Inflammatory macrophage (primary cell): ENCODE measurements around the gene BRD3.
A peak's percentile ranks its signal among the peaks of the same experiment; 100 is the strongest.
"Not testable (repeated sequence)": the region's sequence is repeated elsewhere in the genome, so short reads cannot be mapped to it uniquely, and the experiment has no call there.

Experiments used
- DNase-seq, 2 donors: peaks; one replicate each; pipeline ENCODE4 v3.0.0-alpha.2; 2020 to 2022
- total RNA-seq, 18 experiments: gene quantifications; one replicate each; lab custom pipeline; 2026; ENCODE audit warnings: mixed read lengths in 6 of 18, inconsistent platforms in 2 of 18; lab: John Stamatoyannopoulos, UW

BRD3 gene
- 2.5 to 22.2 (median 9.1) reads per million in 18 experiments for total RNA-seq

GRCh38 chr9:134067904-134068743 lies at the start of gene BRD3:
TSS of gene BRD3 (minus strand) at chr9:134068026. CDS start at chr9:134053477, 14,549 bp downstream.
- DNase-seq: peak; percentile 84 to 95

DNA sequence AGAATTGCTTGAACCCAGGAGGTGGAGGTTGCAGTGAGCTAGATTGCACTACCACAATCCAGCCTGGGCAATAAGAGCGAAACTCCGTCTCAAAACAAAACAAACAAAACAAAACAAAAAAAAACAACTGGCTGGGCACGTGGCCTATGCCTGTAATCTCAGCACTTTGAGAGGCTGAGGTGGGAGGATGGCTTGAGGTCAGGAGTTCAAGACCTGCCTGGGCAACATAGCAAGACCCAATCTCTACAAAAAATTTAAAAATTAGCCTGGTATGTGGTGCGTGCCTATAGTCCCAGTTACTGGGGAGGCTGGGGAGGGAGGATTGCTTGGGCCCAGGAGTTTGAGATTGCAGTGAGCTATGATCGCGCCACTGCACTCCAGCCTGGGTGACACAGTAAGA lies 44.7 kb upstream of the BRD3 start:
- no peak for DNase-seq

- DNase-seq: no peak
Measured at GRCh38 chr9:134111064-134111463, 43.2 kb upstream of the BRD3 start.

GRCh38 chr9:134103391-134103998 lies 35.7 kb upstream of the BRD3 start:
- no peak for DNase-seq

DNA sequence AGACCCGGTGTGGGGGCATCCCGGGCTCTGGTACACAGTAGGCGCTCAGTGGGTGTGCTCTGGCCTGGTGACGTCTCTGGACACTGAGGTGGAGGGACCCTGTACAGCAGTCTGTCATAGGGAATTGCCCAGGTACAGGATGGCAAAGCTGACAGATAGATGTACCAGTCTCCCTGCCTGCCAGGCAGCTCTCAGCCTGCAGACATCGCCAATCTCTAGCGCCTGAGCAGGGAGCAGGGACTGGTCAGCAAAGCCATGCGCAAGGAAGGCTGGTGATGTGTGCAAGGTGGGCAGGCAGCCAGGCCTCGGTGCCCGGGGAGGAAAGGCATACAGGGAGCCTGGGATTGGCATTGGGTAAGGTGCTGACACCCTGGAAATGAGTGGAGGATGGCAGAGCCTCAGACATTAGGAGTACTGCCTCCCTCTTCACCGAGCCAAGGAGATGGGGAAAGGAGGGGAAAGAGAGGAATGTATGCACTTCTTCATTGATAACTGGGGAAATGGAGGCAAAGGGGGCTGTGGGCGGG lies 33.9 kb upstream of the BRD3 start:
- DNase-seq: no peak

- DNase-seq: not testable (repeated sequence)
Measured at GRCh38 chr9:134101133-134101532, 33.3 kb upstream of the BRD3 start.

DNA sequence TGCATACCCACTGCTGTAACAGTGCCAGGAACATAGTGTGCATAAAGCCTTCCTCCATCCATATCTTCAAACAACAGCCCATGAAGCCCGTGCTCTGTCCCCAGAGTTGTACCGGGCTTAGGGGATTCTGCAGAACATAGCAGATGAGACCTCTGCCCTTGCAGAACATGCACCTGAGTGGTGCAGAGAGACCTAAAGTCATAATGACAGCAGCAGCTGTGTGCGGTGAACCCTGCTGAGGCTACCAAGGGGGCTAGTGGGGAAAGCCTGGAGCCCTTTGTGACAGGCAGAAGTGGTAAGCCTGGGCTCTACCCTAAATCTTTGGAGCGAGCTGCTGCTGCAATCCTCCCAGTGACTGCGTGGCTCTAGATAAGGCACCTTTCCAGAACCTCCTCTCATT lies 32.2 kb upstream of the BRD3 start:
- no peak for DNase-seq

DNA sequence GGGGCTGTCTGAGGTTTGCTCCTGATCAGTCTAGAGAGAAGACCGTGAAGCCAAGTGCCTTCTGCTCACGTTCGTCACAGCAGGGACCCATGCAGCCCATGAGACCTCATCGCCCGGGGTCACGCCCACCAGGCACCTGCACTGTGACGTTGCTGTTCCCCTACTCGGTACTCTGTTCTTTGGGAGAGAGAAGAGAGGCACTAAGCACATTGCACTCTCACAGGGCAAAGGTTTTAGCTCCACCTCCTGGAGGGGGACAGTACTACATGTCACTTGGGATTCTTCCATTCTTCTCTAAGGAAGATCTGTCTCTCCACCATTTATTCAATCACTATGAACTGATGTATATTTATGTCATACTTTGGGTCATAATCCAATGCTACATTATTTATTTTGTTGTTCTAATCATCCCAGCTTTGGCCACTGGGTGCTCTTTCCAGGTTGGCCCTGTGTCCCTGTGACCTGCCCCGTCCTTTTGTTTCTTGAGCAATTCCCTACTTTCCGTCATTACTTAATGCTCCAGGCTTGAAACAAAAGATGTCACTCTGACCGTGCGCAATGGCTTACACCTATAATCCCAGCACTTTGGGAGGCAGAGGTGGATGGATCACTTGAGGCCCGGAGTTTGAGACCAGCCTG lies 31.4 kb upstream of the BRD3 start:
- DNase-seq: peak; percentile 71 to 77

GRCh38 chr9:134089972-134090371 lies 22.1 kb upstream of the BRD3 start:
- no peak for DNase-seq

GRCh38 chr9:134088063-134088725 lies 20.4 kb upstream of the BRD3 start:
- DNase-seq: no peak

DNA sequence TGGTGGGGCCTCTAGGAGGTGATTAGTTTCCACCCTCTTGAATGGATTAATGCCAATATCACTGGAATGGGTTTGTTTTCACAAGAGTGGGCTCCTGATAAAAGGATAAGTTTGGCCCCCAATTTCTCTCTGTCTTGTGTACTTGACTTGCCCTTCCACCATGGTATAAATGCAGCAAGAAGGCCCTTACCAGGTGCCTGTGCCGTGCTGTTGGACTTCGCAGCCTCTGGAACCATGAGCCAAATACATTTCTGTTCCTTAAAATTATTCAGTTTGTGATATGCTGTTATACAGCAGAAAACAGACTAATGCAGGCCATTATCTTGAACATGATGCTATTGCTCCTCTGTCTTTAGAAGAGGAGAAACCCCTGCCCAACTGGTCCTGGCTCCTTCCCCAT lies 17.8 kb upstream of the BRD3 start:
- no peak for DNase-seq

GRCh38 chr9:134083451-134083850 lies 15.6 kb upstream of the BRD3 start:
- DNase-seq: no peak

GRCh38 chr9:134076644-134077043 lies 8.8 kb upstream of the BRD3 start:
- no peak for DNase-seq

DNA sequence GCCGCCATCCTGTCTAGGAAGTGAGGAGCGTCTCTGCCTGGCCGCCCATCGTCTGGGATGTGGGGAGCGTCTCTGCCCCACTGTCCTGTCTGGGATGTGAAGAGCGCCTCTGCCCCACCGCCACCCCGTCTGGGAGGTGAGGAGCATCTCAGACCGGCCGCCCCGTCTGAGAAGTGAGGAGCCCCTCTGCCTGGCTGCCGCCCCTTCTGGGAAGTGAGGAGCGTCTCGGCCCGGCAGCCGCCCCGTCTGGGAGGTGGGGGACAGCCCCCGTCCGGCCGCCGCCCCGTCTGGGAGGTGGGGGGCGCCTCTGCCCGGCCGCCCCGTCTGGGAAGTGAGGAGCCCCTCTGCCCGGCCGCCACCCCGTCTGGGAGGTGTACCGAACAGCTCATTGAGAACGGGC lies 7.9 kb upstream of the BRD3 start:
- DNase-seq: not testable (repeated sequence)

DNA sequence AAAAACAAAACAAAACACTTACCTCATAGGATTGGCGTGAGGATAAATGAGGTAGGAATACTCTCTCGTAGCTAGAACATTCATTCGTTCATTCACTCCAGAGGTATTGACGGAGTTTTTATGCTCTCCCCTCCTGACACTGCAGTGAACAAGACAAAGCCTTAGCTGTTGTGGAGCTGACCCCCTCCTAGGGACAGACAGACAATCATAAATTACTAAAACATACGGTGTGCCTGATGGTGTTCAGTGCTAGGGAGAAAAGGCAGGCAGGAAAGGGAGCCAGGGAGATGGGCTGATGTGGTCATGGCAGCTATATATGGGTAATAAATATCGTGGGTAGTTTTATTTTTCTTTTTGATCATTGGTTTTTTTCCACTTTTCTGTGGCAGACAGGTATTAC lies 5.7 kb upstream of the BRD3 start:
- no peak for DNase-seq

GRCh38 chr9:134072683-134073082 lies 4.9 kb upstream of the BRD3 start:
- DNase-seq: not testable (repeated sequence)

DNA sequence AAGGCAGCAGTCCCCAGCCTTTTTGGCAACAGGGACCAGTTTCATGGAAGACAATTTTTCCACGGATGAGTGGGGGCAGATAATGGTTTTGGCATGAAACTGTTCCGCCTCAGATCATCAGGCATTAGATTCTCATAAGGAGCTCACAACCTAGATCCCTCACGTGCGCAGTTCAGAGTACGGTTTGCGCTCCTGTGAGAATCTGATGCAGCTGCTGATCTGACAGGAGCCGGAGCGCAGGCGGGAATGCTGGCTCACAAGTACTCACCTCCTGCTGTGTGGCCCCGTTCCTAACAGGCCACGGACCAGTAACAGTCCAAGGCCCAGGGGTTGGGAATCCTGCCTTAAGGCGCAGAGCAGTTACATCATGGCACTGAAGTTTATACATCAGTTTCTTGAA lies 3.3 kb upstream of the BRD3 start:
- DNase-seq: no peak

GRCh38 chr9:134069480-134070399 lies 1.9 kb upstream of the BRD3 start:
- DNase-seq: no peak

DNA sequence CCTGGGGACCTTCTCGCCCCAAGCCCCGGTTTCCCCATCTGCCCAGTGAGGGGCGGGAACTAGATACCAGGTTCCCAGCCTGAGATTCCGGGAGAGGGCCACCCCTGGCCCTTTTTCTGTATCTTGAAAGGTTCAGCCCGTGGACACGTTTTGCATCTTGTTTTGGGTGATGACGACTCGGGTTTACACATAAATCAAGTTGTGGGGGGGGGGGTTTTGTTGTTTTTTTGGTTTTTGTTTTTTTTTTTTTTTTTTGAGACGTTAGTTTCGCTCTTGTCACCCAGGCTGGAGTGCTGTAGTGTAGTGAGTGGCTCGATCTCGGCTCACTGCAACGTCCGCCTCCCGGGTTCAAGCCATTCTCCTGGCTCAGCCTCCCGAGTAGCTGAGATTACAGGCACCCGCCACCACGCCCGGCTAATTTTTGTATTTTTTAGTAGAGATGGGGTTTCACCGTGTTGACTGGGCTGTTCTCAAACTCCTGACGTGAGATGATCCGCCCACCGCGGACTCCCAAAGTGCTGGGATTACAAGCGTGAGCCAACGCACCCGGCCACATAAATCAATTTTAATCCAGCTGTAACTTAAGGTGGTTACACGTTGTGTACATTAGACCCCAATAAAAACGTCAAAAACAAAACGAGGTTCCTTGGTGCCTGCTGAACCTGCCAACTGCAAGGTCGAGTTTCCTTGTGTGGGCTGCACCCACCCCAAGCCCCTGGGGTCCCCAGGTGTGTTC lies 1.1 kb upstream of the BRD3 start:
- DNase-seq: peak in 1 of 2 donors; percentile 16

DNA sequence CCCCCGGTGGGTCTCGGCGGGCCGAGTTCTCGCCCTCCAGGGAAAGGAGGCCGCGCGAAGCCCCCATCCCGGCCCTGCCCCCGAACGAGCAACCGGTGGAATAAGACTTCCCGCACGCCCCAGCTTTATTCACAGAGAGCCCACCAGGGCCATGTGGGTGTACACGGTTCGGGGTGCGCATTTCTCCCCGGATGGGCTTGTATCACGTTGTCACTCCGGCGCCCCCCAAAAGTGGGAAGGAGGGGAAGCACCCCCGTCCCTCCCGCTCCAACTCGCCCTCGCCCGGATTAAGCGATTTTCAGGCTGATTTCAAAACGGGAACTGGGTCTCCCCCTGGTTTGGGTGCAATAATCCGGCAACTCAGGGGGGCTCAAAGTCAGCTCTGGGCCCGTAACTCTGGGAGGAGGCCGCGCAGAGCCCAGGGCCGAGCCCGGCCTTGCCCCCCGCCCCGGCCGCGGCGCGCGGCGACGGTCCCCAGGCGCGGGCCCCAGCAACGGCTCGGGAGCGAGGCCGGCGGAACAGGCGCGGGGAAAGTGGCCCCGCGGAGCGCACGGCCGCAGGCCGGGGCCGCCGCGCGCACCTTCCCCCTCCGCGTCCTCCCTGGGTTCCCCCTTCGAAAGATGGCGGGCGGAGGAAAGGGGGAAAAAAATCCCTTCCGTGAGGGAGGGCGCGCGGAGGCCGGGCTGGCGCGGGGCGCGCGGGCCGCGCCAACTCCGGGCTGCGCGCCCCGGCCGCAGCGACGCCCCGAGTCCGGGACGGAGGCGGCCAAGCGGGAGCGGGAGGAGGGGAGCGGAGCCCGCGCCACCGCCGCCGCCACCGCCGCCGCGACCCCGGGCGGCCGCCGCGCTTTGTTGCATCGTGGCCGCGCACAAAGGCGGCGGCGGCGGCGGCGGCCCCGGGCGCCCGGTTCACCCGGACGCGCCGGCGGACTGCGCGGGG lies 644 bp downstream of the BRD3 start:
- peak in 1 of 2 donors; percentile 27 for DNase-seq
